GM19395 (cell line): ENCODE data around the gene CCDC178.

Experiments
- ATAC-seq: cut with Tn5 transposase; IDR thresholded peaks from one replicate; pipeline ENCODE4 v1.9.1; 2021; ENCODE audit warnings: mild to moderate bottlenecking, moderate library complexity; ENCODE audit not compliant: unreplicated experiment

CCDC178 gene

DNA sequence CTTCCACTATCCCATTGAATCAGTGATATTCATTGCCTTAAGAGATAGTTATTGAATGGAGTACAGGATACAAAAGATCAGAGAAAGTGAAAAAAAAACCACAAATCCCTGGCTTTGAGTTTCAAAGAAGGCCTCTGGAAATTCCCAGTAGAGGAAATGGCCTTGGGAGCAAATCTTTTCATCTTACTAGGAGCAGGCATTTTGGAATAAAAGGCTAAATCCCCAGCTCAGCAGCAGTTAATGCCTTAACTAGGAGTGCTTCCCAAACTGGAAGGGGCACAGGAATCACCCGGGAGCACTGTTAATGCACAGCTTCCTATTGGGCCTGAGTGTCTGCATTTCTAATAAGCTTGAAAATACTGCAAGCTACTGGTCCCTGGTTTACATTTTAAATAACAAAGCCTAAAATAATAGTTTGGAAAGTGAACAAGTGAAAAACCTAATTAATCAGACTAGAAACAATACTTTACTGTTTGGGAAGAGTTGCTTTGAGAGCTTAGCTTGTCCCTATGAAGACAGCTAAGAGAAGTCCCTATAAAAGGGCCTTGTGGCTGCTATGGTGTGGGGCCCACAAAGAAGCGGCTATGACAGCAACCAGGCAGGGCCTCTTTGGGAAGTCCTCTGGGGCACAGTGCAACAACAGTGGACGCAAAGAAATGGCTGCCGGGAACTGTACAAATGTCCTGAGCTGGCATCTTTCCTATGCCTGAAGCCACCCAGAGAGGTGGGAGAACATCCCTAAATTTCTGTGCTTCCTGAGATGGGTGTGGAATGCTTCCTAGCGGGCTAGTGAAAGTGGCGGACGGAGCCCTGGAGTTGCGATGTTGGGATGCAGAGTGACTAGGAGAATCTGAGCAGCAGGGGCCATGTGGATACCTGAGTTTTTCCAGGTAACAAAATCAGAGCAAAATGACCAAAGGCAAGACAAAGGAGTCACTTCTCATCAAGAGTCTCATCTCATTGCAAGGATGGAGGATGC, 550.6 kb downstream of the CCDC178 start:
- no peak for ATAC-seq

DNA sequence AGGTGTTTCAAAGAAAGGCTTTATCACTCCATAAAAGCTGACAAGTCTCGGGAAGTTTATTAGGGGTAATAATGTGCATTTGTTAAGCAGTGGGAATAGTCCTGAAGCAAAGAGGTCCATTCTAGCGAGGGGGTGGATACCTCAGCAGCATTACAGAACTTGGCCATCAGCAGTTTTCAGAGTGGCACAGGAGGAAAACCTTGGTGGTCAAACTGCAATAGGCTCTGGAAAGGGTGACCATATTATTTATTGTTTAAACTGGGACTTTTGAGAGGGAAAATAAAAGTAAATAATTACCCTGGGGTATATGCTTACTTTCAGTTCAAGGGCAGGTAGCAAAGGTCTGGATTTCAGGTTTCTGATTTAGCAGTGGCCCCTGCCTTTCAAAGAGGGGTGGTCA, 552.2 kb downstream of the CCDC178 start:
- ATAC-seq = no peak
